ENCODE data around the gene PPP2R2C. TPM values are rescaled to one million over a fixed set of nuclear protein-coding genes. Genes with fewer than 3 reads are reported as not detected.

Gene PPP2R2C
- total RNA-seq, 1 experiment from 2014 or later, result 8.1 TPM

GRCh38 chr4:6379767-6380745 lies 92.4 kb downstream of the PPP2R2C start:
- no peaks in the 10 kb centered on the region for H3K79me2 ChIP-seq (ENCODE audit: insufficient read depth, low read length)
- H3K4me1 ChIP-seq (ENCODE audit: insufficient read depth, low read length), result no peaks in the 10 kb centered on the region
- Mint-ChIP-seq H3K36me3 (ENCODE audit: insufficient read depth in 1 of 3, low read depth in 3 of 3) (no peaks in the 10 kb centered on the region), H3K27ac (peak overlapping the region in 1 of 3 experiments; percentile 72; a peak in 1 of 7 replicates), H3K27me3 (ENCODE audit: low read depth) (peaks cover 2% of the 10 kb centered on the region; the same call in 1 of the 2 replicates), H3K4me1 (peaks cover 11 to 53% of the 10 kb centered on the region in 2 experiments), H3K4me3 (peak overlapping the region in 1 of 2 experiments; percentile 54; a peak in 2 of 5 replicates), H3K9me3 (no peaks in the 10 kb centered on the region)
- H4K20me1 ChIP-seq (ENCODE audit: control insufficient read depth, insufficient read depth, insufficient read length), result no peaks in the 10 kb centered on the region
- H2BK120ac ChIP-seq (ENCODE audit: low read depth, low read length, poor library complexity, severe bottlenecking), result no peak overlapping the region
- no peak for TF ChIP-seq CTCF (conservative IDR thresholded peaks at IDR 0.05)
- H2AK5ac ChIP-seq (ENCODE audit: insufficient read length, low read length), result no peak overlapping the region
- no peak overlapping the region for H2BK12ac ChIP-seq (ENCODE audit: insufficient read length, low read depth, low read length)
- H3K79me1 ChIP-seq (ENCODE audit: insufficient read depth, low read depth, low read length, poor library complexity, severe bottlenecking), result no peaks in the 10 kb centered on the region
- H3K18ac ChIP-seq (ENCODE audit: insufficient read length, low read depth, low read length), result no peak overlapping the region
- H4K5ac ChIP-seq (ENCODE audit: insufficient read length, low read depth, low read length), result no peak overlapping the region
- H4K8ac ChIP-seq (replicated peaks; ENCODE audit: insufficient read length, low read depth, low read length), result no peak overlapping the region
- H3K14ac ChIP-seq (ENCODE audit: insufficient read depth, low read length), result peak overlapping the region; percentile 50
- H3K23ac ChIP-seq (ENCODE audit: insufficient read length, low read depth, low read length), result no peak overlapping the region
- H3K9ac ChIP-seq (ENCODE audit: extremely low read depth, insufficient read length, low read length), result no peak overlapping the region
- H3K27me3 ChIP-seq (ENCODE audit: insufficient read depth, low read length), result no peaks in the 10 kb centered on the region
- H3K4me2 ChIP-seq (ENCODE audit: insufficient read depth, insufficient read length, low read length), result no peak overlapping the region
- H3K56ac ChIP-seq (ENCODE audit: insufficient read length, low read depth, low read length), result no peak overlapping the region
- no peak overlapping the region for H3K4ac ChIP-seq (ENCODE audit: low read depth, low read length)
- H3T11ph ChIP-seq (ENCODE audit: low read length), result no peak overlapping the region
- no CpG with 5 or more reads among the region's 24 CpGs for WGBS (ENCODE audit: extremely low coverage, insufficient read length, low lambda C conversion rate)
- DNase-seq, result no peak
- H2BK5ac ChIP-seq (ENCODE audit: insufficient read length, low read length), result no peak overlapping the region
- no peaks in the 10 kb centered on the region for H3K23me2 ChIP-seq (ENCODE audit: insufficient read length, low read depth, low read length, poor library complexity, severe bottlenecking)
- H4K91ac ChIP-seq (ENCODE audit: insufficient read length, low read depth, low read length), result no peak overlapping the region
- no peaks in the 10 kb centered on the region for H3K9me3 ChIP-seq (ENCODE audit: control insufficient read depth, low read depth, low read length)
- H2BK20ac ChIP-seq (ENCODE audit: low read depth, low read length, poor library complexity, severe bottlenecking), result no peak overlapping the region
- H2AFZ ChIP-seq (ENCODE audit: low read length), result no peak overlapping the region
- no peak overlapping the region for H3K27ac ChIP-seq (ENCODE audit: insufficient read length, low read depth, low read length)
- no peak overlapping the region for H2BK15ac ChIP-seq (ENCODE audit: low read depth, low read length)

Data from H9 (cell line).